ENCODE measurements around the gene SV2C.

DNA sequence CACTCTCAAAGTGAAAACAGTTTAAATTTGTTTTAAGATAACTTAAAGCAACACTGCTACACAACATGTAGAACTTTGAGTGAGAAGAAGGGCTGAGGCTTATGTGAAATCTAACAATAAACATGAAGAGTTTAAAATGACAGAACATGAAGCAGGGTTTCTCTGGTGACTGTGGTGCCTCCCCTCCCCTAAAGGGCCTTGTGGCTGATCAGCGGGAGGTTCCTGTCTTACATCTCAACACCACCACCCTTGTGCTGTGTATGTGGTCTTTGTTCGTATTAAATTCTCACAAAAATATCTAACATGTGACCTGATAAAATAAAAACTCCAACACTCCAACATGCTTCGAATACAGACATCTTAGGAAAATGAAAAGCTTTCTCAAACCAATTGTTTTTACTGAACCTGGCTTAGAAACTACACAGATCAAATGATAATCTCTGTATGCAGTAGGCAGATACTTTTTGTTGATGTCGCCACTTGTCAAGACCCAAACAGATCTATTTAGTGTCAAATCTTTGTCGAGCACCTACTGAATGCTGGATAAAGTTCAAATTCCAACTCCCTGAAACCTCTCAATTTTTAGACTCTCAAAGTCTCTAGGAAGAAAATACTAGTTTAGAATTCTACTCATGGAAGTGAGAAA, 310.0 kb downstream of the SV2C start:
- TF ChIP-seq, protein P1, sequence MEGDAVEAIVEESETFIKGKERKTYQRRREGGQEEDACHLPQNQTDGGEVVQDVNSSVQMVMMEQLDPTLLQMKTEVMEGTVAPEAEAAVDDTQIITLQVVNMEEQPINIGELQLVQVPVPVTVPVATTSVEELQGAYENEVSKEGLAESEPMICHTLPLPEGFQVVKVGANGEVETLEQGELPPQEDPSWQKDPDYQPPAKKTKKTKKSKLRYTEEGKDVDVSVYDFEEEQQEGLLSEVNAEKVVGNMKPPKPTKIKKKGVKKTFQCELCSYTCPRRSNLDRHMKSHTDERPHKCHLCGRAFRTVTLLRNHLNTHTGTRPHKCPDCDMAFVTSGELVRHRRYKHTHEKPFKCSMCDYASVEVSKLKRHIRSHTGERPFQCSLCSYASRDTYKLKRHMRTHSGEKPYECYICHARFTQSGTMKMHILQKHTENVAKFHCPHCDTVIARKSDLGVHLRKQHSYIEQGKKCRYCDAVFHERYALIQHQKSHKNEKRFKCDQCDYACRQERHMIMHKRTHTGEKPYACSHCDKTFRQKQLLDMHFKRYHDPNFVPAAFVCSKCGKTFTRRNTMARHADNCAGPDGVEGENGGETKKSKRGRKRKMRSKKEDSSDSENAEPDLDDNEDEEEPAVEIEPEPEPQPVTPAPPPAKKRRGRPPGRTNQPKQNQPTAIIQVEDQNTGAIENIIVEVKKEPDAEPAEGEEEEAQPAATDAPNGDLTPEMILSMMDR (optimal IDR thresholded peaks at IDR 0.05 in 1 of 3, IDR thresholded peaks at IDR 0.05 in 1 of 3, conservative IDR thresholded peaks at IDR 0.05 in 1 of 3; ENCODE audit: extremely low read depth in 1 of 3, insufficient read depth in 2 of 3, low read length in 3 of 3), result no peak
- TF ChIP-seq EZH2 (IDR thresholded peaks at IDR 0.05; ENCODE audit: low read length), result no peak

Measured in keratinocyte (primary cell).